A673 (cell line): ENCODE results near the gene LPO. TPM values are rescaled to one million over a fixed set of nuclear protein-coding genes. Genes with fewer than 3 reads are reported as not detected.

Experiments
- BruUV-seq: library from RNA; stranded (reverse); fragments of 400-500 nt; replicated peaks from 2 replicates; lab custom pipeline; 2021; lab: Mats Ljungman, UMichigan
- CTCF ChIA-PET: fragments of 300-600 bp; sonication (Branson Sonifier 250); formaldehyde crosslinking; loops from one replicate; lab custom pipeline; 2022; ENCODE audit warnings: antibody characterized with exemption; lab: Charles Lee
- POLR2A ChIA-PET: fragments of 300-600 bp; sonication (Branson Sonifier 250); formaldehyde crosslinking; loops from one replicate; lab custom pipeline; 2022; ENCODE audit warnings: antibody characterized with exemption; ENCODE audit not compliant: low non-redundant PET; lab: Charles Lee
- DNase-seq: peaks from one replicate; pipeline ENCODE4 v3.0.0-alpha.2; 2015; ENCODE audit warnings: low spot score
- H3K27ac ChIP-seq: fragments of 200-600 bp; sonication (generic); 2 replicates; pipeline ENCODE4 v1.5.1; 2016; ENCODE audit warnings: mixed run types, low read depth, mild to moderate bottlenecking, mixed read lengths, antibody characterized with exemption, low read length; ENCODE audit not compliant: poor library complexity, severe bottlenecking
- H3K27me3 ChIP-seq: fragments of 200-600 bp; sonication (generic); replicated peaks from 2 replicates; pipeline ENCODE4 v1.6.1; 2017; ENCODE audit warnings: mixed run types, low read depth, mild to moderate bottlenecking, mixed read lengths, antibody characterized with exemption, low read length; ENCODE audit not compliant: insufficient read depth, poor library complexity
- H3K36me3 ChIP-seq: fragments of 200-600 bp; sonication (generic); 2 replicates; pipeline ENCODE4 v1.6.1; 2016; ENCODE audit warnings: mixed run types, mild to moderate bottlenecking, mixed read lengths, antibody characterized with exemption, low read length; ENCODE audit not compliant: insufficient read depth, poor library complexity, severe bottlenecking
- H3K4me1 ChIP-seq: fragments of 200-600 bp; sonication (generic); 2 replicates; pipeline ENCODE4 v1.6.1; 2017; ENCODE audit warnings: mixed run types, mild to moderate bottlenecking, mixed read lengths, antibody characterized with exemption, low read length; ENCODE audit not compliant: insufficient read depth, poor library complexity, severe bottlenecking
- H3K4me3 ChIP-seq: fragments of 200-600 bp; sonication (generic); 2 replicates; pipeline ENCODE4 v1.5.1; 2016; ENCODE audit warnings: low read depth, mixed run types, mild to moderate bottlenecking, mixed read lengths, low read length; ENCODE audit not compliant: poor library complexity, severe bottlenecking
- H3K9me3 ChIP-seq: fragments of 200-600 bp; sonication (generic); 2 replicates; pipeline ENCODE4 v1.6.1; 2016; ENCODE audit warnings: mixed run types, low read depth, mild to moderate bottlenecking, mixed read lengths, antibody characterized with exemption, low read length; ENCODE audit not compliant: poor library complexity, severe bottlenecking
- CTCF ChIP-seq: fragments of 300-800, 200-600 bp; sonication (generic); conservative IDR thresholded peaks from 2 replicates; pipeline ENCODE4 v1.5.1; 2017; ENCODE audit warnings: low read depth, mild to moderate bottlenecking, antibody characterized with exemption, low read length, moderate library complexity, mixed read lengths
- EZH2 ChIP-seq: fragments of 200-600 bp; sonication (generic); IDR thresholded peaks from 2 replicates; pipeline ENCODE4 v1.6.1; 2017; ENCODE audit warnings: borderline replicate concordance, low read depth, mild to moderate bottlenecking, mixed read lengths, antibody characterized with exemption, low read length; ENCODE audit not compliant: poor library complexity, severe bottlenecking
- intact Hi-C: fragments of 100-400 bp; cut with micrococcal nuclease; formaldehyde crosslinking; loops from one replicate; pipeline ENCODE4 v1.10.0; 2022; ENCODE audit not compliant: unreplicated experiment
- total RNA-seq: library from RNA; stranded (reverse); gene quantifications from 2 replicates; pipeline ENCODE4 v1.2.3, GENCODE V29; 2021

LPO gene
- total RNA-seq, 1 experiment from 2014 or later: 0.34 TPM

- POLR2A ChIA-PET: no interaction called here
These were observed 38.9 kb downstream of the LPO start for GRCh38 chr17:58277107-58277801.

GRCh38 chr17:58277802-58278595, 39.6 kb downstream of the LPO start:
- H3K27me3 ChIP-seq: peaks cover 25% of the 10 kb centered on the region
- DNase-seq: no peak
- POLR2A ChIA-PET: no interaction called here
- no peaks in the 10 kb centered on the region for H3K4me1 ChIP-seq
- H3K27ac ChIP-seq: no peak overlapping the region
- H3K4me3 ChIP-seq: no peak overlapping the region
- no TSS peak for BruUV-seq
- CTCF ChIA-PET: no interaction called here
- TF ChIP-seq CTCF (no peak), EZH2 (no peak)
- H3K9me3 ChIP-seq: no peaks in the 10 kb centered on the region
- no peaks in the 10 kb centered on the region for H3K36me3 ChIP-seq
- intact Hi-C loops: no loop called here

More at GRCh38 chr17:58277107-58277801, 38.9 kb downstream of the LPO start:
- Histone ChIP-seq H3K27ac (no peak overlapping the region), H3K9me3 (no peaks in the 10 kb centered on the region), H3K27me3 (peaks cover 25% of the 10 kb centered on the region), H3K4me1 (no peaks in the 10 kb centered on the region), H3K4me3 (no peak overlapping the region), H3K36me3 (no peaks in the 10 kb centered on the region)
- TF ChIP-seq CTCF (peak; percentile 53), EZH2 (no peak)
- CTCF ChIA-PET: no interaction called here
- BruUV-seq: no TSS peak
- intact Hi-C loops: no loop called here
- DNase-seq: peak; percentile 33

GRCh38 chr17:58278661-58279015, 40.3 kb downstream of the LPO start:
- peaks cover 25% of the 10 kb centered on the region for H3K27me3 ChIP-seq
- CTCF ChIA-PET: no interaction called here
- intact Hi-C loops: no loop called here
- H3K4me1 ChIP-seq: no peaks in the 10 kb centered on the region
- no peak for DNase-seq
- no peak overlapping the region for H3K4me3 ChIP-seq
- H3K9me3 ChIP-seq: no peaks in the 10 kb centered on the region
- no TSS peak for BruUV-seq
- no peaks in the 10 kb centered on the region for H3K36me3 ChIP-seq
- TF ChIP-seq EZH2: no peak
- POLR2A ChIA-PET: no interaction called here
- no peak overlapping the region for H3K27ac ChIP-seq
